Esophagus muscularis mucosa (tissue), 4 donors: Measurements from ENCODE around the gene ARHGEF40. TPM values are rescaled to one million over a fixed set of nuclear protein-coding genes. Genes with fewer than 3 reads are reported as not detected.

Experiments used
- DNase-seq: peaks from one replicate; pipeline ENCODE4 v3.0.0-alpha.2; 2017; ENCODE audit errors: extremely low spot score
- H3K27ac ChIP-seq, 4 donors: fragments of 200-600 bp; sonication (generic); replicated peaks in 1 of 4; 1 replicate in 3 of 4; 2 replicates in 1 of 4; pipeline ENCODE4 v1.5.1; 2016 to 2019; ENCODE audit warnings: mild to moderate bottlenecking in 1 of 4
- H3K27me3 ChIP-seq, 4 donors: fragments of 200-600 bp; sonication (generic); one replicate each; pipeline versions ENCODE4 v1.5.1 to v1.6.0; 2016 to 2019
- H3K36me3 ChIP-seq, 4 donors: fragments of 200-600 bp; sonication (generic); one replicate each; pipeline ENCODE4 v1.5.1; 2016 to 2019
- H3K4me1 ChIP-seq, 4 donors: fragments of 200-600 bp; sonication (generic); one replicate each; pipeline ENCODE4 v1.5.1; 2016 to 2019
- H3K4me3 ChIP-seq, 4 donors: fragments of 200-600 bp; sonication (generic); 1 replicate in 2 of 4; 2 replicates in 2 of 4; pipeline ENCODE4 v1.5.1; 2016 to 2019; ENCODE audit warnings: mild to moderate bottlenecking in 4 of 4, moderate library complexity in 1 of 4
- H3K9me3 ChIP-seq, 4 donors: fragments of 200-600 bp; sonication (generic); 1 replicate in 3 of 4; 2 replicates in 1 of 4; pipeline ENCODE4 v1.5.1; 2016 to 2019
- CTCF ChIP-seq, 3 experiments: fragments of 200-600 bp in 2 of 3; fragments of 450-650 bp in 1 of 3; sonication (generic) in 2 of 3; IDR thresholded peaks; one replicate each; pipeline ENCODE4 v1.5.1; 2017 to 2019; ENCODE audit warnings: antibody characterized with exemption in 3 of 3, mild to moderate bottlenecking in 2 of 3, moderate library complexity in 1 of 3
- EP300 ChIP-seq: sonication (generic); formaldehyde crosslinking; IDR thresholded peaks from one replicate; pipeline ENCODE4 v1.6.1; 2017; ENCODE audit warnings: antibody characterized with exemption
- POLR2A ChIP-seq: fragments of 450-650 bp; IDR thresholded peaks from one replicate; pipeline ENCODE4 v1.6.1; 2017; ENCODE audit warnings: antibody characterized with exemption, moderate library complexity, mild to moderate bottlenecking, low read depth
- POLR2AphosphoS5 ChIP-seq, 2 donors: sonication (generic); formaldehyde crosslinking; IDR thresholded peaks; one replicate each; pipeline ENCODE4 v1.6.1; 2017; ENCODE audit warnings: antibody characterized with exemption in 2 of 2
- WGBS: methylation state at CpG from one replicate; pipeline ENCODE4 v1.1.5; 2018; 5-methylcytosine and 5-hydroxymethylcytosine counted together
- intact Hi-C: fragments of 100-400 bp; cut with DNase I; formaldehyde crosslinking; loops from one replicate; pipeline ENCODE4 v1.15.1; 2023
- total RNA-seq, 4 donors: library from RNA; depleted of rRNA; stranded (reverse); fragments of >200 nt; gene quantifications; one replicate each; pipeline versions ENCODE4 v1.1.0 to v1.2.1, GENCODE V29; 2016

Gene ARHGEF40
- total RNA-seq, 4 donors from 2014 or later = 19.4 to 47.3 (median 27.0) TPM

GRCh38 chr14:21074398-21075272 is 4.5 kb downstream of the ARHGEF40 start:
- Histone ChIP-seq H3K27me3 (no peaks in the 10 kb centered on the region), H3K36me3 (peaks cover 13 to 69% (median 66%) of the 10 kb centered on the region in 4 donors), H3K4me1 (peaks cover 21 to 41% (median 36%) of the 10 kb centered on the region in 4 donors), H3K27ac (peak overlapping the region in 1 of 4 donors; percentile 8), H3K4me3 (no peak overlapping the region), H3K9me3 (no peaks in the 10 kb centered on the region)
- no peak for TF ChIP-seq EP300
- no peak for TF ChIP-seq POLR2A
- no peak for TF ChIP-seq CTCF (IDR thresholded peaks at IDR 0.05)
- TF ChIP-seq POLR2AphosphoS5 (IDR thresholded peaks at IDR 0.05) = no peak
- intact Hi-C loops = no loop called here
- no peak for DNase-seq
- WGBS = 88% methylated on average over 15 of the region's 26 CpGs

GRCh38 chr14:21075719-21076437 is 5.8 kb downstream of the ARHGEF40 start:
- Histone ChIP-seq H3K36me3 (peaks cover 25 to 81% (median 77%) of the 10 kb centered on the region in 4 donors), H3K27ac (no peak overlapping the region), H3K4me1 (peaks cover 19 to 30% (median 28%) of the 10 kb centered on the region in 4 donors), H3K4me3 (no peak overlapping the region), H3K9me3 (no peaks in the 10 kb centered on the region), H3K27me3 (no peaks in the 10 kb centered on the region)
- WGBS = 84% methylated on average over 9 of the region's 9 CpGs
- TF ChIP-seq POLR2A = no peak
- no peak for TF ChIP-seq CTCF (IDR thresholded peaks at IDR 0.05)
- TF ChIP-seq POLR2AphosphoS5 (IDR thresholded peaks at IDR 0.05) = no peak
- no peak for TF ChIP-seq EP300
- DNase-seq = no peak
- intact Hi-C loops = no loop called here

- no peak for TF ChIP-seq POLR2AphosphoS5 (IDR thresholded peaks at IDR 0.05)
- no peak for TF ChIP-seq POLR2A
- TF ChIP-seq EP300 = no peak
- TF ChIP-seq CTCF (IDR thresholded peaks at IDR 0.05) = no peak
Observed at GRCh38 chr14:21077672-21078071, 7.6 kb downstream of the ARHGEF40 start.

GRCh38 chr14:21078287-21078686 is 8.2 kb downstream of the ARHGEF40 start:
- no peak for DNase-seq
- Histone ChIP-seq H3K9me3 (no peaks in the 10 kb centered on the region), H3K36me3 (peaks cover 42 to 100% (median 96%) of the 10 kb centered on the region in 4 donors), H3K4me1 (peaks cover 0 to 10% (median 5%) of the 10 kb centered on the region in 4 donors), H3K4me3 (no peak overlapping the region), H3K27ac (no peak overlapping the region), H3K27me3 (no peaks in the 10 kb centered on the region)
- WGBS = 82% methylated on average over 5 of the region's 5 CpGs
- intact Hi-C loops = no loop called here
- no peak for TF ChIP-seq CTCF (IDR thresholded peaks at IDR 0.05)
- TF ChIP-seq EP300 = no peak
- no peak for TF ChIP-seq POLR2AphosphoS5 (IDR thresholded peaks at IDR 0.05)
- no peak for TF ChIP-seq POLR2A

More at GRCh38 chr14:21077672-21078071, 7.6 kb downstream of the ARHGEF40 start:
- Histone ChIP-seq H3K4me3 (no peak overlapping the region), H3K36me3 (peaks cover 36 to 99% (median 95%) of the 10 kb centered on the region in 4 donors), H3K27ac (no peak overlapping the region), H3K4me1 (peaks cover 5 to 12% (median 10%) of the 10 kb centered on the region in 4 donors), H3K9me3 (no peaks in the 10 kb centered on the region), H3K27me3 (no peaks in the 10 kb centered on the region)
- intact Hi-C loops = no loop called here
- 70% methylated on average over 2 of the region's 2 CpGs for WGBS
- DNase-seq = no peak
